Measurements from ENCODE around the gene UQCR11.

DNA sequence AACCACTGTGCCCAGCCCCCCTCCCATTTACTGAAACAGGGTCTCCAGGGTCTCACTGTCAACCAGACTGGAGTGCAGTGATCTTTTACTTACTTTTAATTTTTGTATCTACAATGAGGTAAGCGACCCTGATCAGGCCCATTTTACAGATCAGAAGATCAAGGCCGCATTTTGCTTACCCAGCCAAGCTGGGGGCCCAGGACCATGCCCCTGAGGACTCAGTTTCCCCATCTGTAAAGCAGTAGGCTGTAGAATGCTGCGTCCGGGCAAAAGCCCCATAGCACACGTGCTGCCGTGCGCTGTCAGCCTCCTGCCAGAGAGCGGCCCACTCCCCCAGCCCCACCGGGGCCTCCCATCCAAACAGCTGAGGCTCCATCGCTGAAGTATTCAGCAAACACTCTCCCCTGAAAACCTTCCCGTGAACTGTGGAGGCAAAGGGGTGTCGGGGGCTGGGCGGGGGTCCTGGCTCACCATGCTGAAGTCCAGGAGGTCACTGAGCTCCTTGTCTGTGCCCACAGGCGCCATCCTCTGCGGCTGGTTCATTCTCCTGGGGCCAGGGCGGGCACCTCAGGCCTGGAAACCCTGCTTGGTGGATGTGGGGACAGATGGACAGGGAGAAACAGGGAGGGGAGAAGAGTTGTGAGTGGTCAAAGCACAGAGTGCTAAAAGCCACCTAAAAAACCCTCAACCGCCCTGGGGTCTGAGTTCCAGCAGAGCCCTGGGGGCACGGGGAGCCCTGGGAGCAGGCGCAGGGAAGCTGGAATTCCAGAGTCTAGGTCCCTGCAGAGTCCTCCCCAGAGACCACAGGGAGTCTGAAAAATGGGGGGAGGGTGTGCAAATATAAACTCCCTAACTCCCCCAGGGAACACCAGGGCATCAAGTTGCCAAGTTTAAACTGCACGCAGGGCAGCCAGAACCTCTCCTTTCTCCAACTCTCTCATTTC, 44.7 kb upstream of the UQCR11 start:
- TF ChIP-seq EZH2phosphoT487 (IDR thresholded peaks at IDR 0.05; ENCODE audit: low read depth): no peak
- TF ChIP-seq, protein P1, sequence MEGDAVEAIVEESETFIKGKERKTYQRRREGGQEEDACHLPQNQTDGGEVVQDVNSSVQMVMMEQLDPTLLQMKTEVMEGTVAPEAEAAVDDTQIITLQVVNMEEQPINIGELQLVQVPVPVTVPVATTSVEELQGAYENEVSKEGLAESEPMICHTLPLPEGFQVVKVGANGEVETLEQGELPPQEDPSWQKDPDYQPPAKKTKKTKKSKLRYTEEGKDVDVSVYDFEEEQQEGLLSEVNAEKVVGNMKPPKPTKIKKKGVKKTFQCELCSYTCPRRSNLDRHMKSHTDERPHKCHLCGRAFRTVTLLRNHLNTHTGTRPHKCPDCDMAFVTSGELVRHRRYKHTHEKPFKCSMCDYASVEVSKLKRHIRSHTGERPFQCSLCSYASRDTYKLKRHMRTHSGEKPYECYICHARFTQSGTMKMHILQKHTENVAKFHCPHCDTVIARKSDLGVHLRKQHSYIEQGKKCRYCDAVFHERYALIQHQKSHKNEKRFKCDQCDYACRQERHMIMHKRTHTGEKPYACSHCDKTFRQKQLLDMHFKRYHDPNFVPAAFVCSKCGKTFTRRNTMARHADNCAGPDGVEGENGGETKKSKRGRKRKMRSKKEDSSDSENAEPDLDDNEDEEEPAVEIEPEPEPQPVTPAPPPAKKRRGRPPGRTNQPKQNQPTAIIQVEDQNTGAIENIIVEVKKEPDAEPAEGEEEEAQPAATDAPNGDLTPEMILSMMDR (IDR thresholded peaks at IDR 0.05; ENCODE audit: low read depth, low read length): no peak
